GM23338 (cell line): ENCODE data around the gene GNAS. TPM values are rescaled to one million over a fixed set of nuclear protein-coding genes. Genes with fewer than 3 reads are reported as not detected.

ENCODE experiments used
- ATAC-seq: fragments of 200-7000 bp; cut with Tn5 transposase; 3 replicates; pipeline ENCODE4 v1.9.1; 2020
- DNase-seq: peaks from one replicate; pipeline ENCODE4 v3.0.0-alpha.2; 2015; ENCODE audit warnings: low spot score
- H2AFZ ChIP-seq: fragments of 200-600 bp; sonication (generic); 2 replicates; pipeline ENCODE4 v1.8.0; 2016; ENCODE audit warnings: antibody characterized with exemption, mild to moderate bottlenecking, moderate library complexity
- H3F3A ChIP-seq: fragments of 200-600 bp; sonication (generic); replicated peaks from 2 replicates; pipeline ENCODE4 v1.8.0; 2017; ENCODE audit warnings: antibody characterized with exemption, mixed run types, low read depth
- H3K27ac ChIP-seq: fragments of 200-600 bp; sonication (generic); 2 replicates; pipeline ENCODE4 v1.6.1; 2016; ENCODE audit warnings: low read depth
- H3K27me3 ChIP-seq: fragments of 200-600 bp; sonication (generic); 2 replicates; pipeline ENCODE4 v1.8.0; 2016; ENCODE audit warnings: mild to moderate bottlenecking, mixed run types, moderate library complexity; ENCODE audit not compliant: insufficient read depth
- H3K36me3 ChIP-seq: fragments of 200-600 bp; sonication (generic); 2 replicates; pipeline ENCODE4 v1.8.0; 2016; ENCODE audit warnings: mild to moderate bottlenecking; ENCODE audit not compliant: insufficient read depth
- H3K4me1 ChIP-seq: fragments of 200-600 bp; sonication (generic); 2 replicates; pipeline ENCODE4 v1.8.0; 2016; ENCODE audit warnings: mild to moderate bottlenecking, moderate library complexity; ENCODE audit not compliant: insufficient read depth
- H3K4me2 ChIP-seq: fragments of 200-600 bp; sonication (generic); 2 replicates; pipeline ENCODE4 v1.7.1; 2017; ENCODE audit warnings: mixed run types
- H3K4me3 ChIP-seq: fragments of 200-600 bp; sonication (generic); 2 replicates; pipeline ENCODE4 v1.6.1; 2016; ENCODE audit warnings: mixed run types
- H3K79me2 ChIP-seq: fragments of 200-600 bp; sonication (generic); replicated peaks from 2 replicates; pipeline ENCODE4 v1.8.0; 2017; ENCODE audit warnings: mild to moderate bottlenecking; ENCODE audit not compliant: insufficient read depth
- H3K9me2 ChIP-seq: fragments of 200-600 bp; sonication (generic); 2 replicates; pipeline ENCODE4 v1.8.0; 2017; ENCODE audit not compliant: insufficient read depth
- H4K20me1 ChIP-seq: fragments of 200-600 bp; sonication (generic); replicated peaks from 2 replicates; pipeline ENCODE4 v1.8.0; 2017; ENCODE audit warnings: mild to moderate bottlenecking; ENCODE audit not compliant: insufficient read depth
- H3K27ac Mint-ChIP-seq: 2 replicates; pipeline ENCODE4 v1.8.0; 2020; ENCODE audit warnings: inconsistent platforms, mild to moderate bottlenecking, moderate library complexity, mixed read lengths
- H3K27me3 Mint-ChIP-seq: 3 replicates; pipeline ENCODE4 v1.8.0; 2022; ENCODE audit warnings: low read depth, mild to moderate bottlenecking, moderate library complexity, mixed read lengths, inconsistent platforms; ENCODE audit not compliant: insufficient read depth, poor library complexity
- H3K36me3 Mint-ChIP-seq: 3 replicates; pipeline ENCODE4 v1.8.0; 2021; ENCODE audit warnings: low read depth, mild to moderate bottlenecking, inconsistent platforms, moderate library complexity, mixed read lengths
- H3K4me1 Mint-ChIP-seq: 3 replicates; pipeline ENCODE4 v1.8.0; 2020; ENCODE audit warnings: mild to moderate bottlenecking, inconsistent platforms, mixed read lengths
- H3K4me3 Mint-ChIP-seq: 3 replicates; pipeline ENCODE4 v1.8.0; 2021; ENCODE audit warnings: moderate library complexity, mild to moderate bottlenecking, inconsistent platforms, mixed read lengths
- H3K9me3 Mint-ChIP-seq: 3 replicates; pipeline ENCODE4 v1.8.0; 2020; ENCODE audit warnings: moderate library complexity, mild to moderate bottlenecking, inconsistent platforms, mixed read lengths
- CREB1 ChIP-seq: fragments of 250-450 bp; sonication (Bioruptor Pico); IDR thresholded peaks from 2 replicates; pipeline ENCODE4 v1.5.0; 2020; ENCODE audit warnings: low read depth, mild to moderate bottlenecking, moderate library complexity
- EZH2 ChIP-seq: fragments of 200-600 bp; sonication (generic); IDR thresholded peaks from one replicate; pipeline ENCODE4 v1.8.0; 2017; ENCODE audit warnings: antibody characterized with exemption, mild to moderate bottlenecking, low read depth; ENCODE audit not compliant: unreplicated experiment
- EZH2phosphoT487 ChIP-seq: fragments of 200-600 bp; sonication (generic); IDR thresholded peaks from one replicate; pipeline ENCODE4 v1.8.1; 2018; ENCODE audit warnings: antibody characterized with exemption; ENCODE audit not compliant: unreplicated experiment
- JUNB ChIP-seq: IDR thresholded peaks from one replicate; pipeline ENCODE4 v1.6.1; 2016; ENCODE audit warnings: antibody characterized with exemption; ENCODE audit not compliant: unreplicated experiment
- NANOG ChIP-seq: IDR thresholded peaks from 2 replicates; pipeline ENCODE4 v1.6.1; 2016; ENCODE audit warnings: antibody characterized with exemption, borderline replicate concordance
- POLR2AphosphoS5 ChIP-seq: IDR thresholded peaks from 2 replicates; pipeline ENCODE4 v1.6.1; 2016; ENCODE audit warnings: antibody characterized with exemption, low read depth
- STAT1 ChIP-seq: IDR thresholded peaks from one replicate; pipeline ENCODE4 v1.6.1; 2016; ENCODE audit warnings: antibody characterized with exemption; ENCODE audit not compliant: unreplicated experiment
- ZNF114 ChIP-seq: fragments of 250-450 bp; sonication (Bioruptor Pico); IDR thresholded peaks from 2 replicates; pipeline ENCODE4 v1.5.0; 2020; ENCODE audit warnings: mild to moderate bottlenecking, moderate library complexity
- ZNF331 ChIP-seq: fragments of 250-450 bp; sonication (Bioruptor Pico); IDR thresholded peaks from 2 replicates; pipeline ENCODE4 v1.5.0; 2020; ENCODE audit warnings: low read depth, mild to moderate bottlenecking, moderate library complexity
- ZNF462 ChIP-seq: fragments of 250-450 bp; sonication (Bioruptor Pico); IDR thresholded peaks from 2 replicates; pipeline ENCODE4 v1.5.0; 2020; ENCODE audit warnings: mild to moderate bottlenecking, moderate library complexity
- polyA plus RNA-seq: library from polyadenylated mRNA; unstranded; fragments of >200 nt; fragmentation: Nextera tagmentation; extraction: Ambion mirVana; gene quantifications from 2 replicates; pipeline ENCODE4 v1.2.1, GENCODE V29; 2016
- total RNA-seq: library from RNA; depleted of rRNA; stranded (reverse); fragments of >200 nt; shearing (Covaris generic); gene quantifications from 2 replicates; pipeline ENCODE4 v1.2.3, GENCODE V29; 2014
- TF ChIP-seq, protein P1 (sequence below): IDR thresholded peaks from 2 replicates; pipeline ENCODE4 v1.6.1; 2016; ENCODE audit warnings: antibody characterized with exemption
- TF ChIP-seq, protein P2 (sequence below), 2 experiments: fragments of 200-600 bp in 1 of 2; sonication (generic) in 1 of 2; conservative IDR thresholded peaks; 2 replicates each; pipeline versions ENCODE4 v1.5.1 to v1.6.1; 2016 to 2017; ENCODE audit warnings: antibody characterized with exemption in 2 of 2, low read depth in 2 of 2, mild to moderate bottlenecking in 2 of 2, moderate library complexity in 1 of 2
- TF ChIP-seq, protein P3 (sequence below): IDR thresholded peaks from one replicate; pipeline ENCODE4 v1.6.1; 2018; ENCODE audit warnings: antibody characterized with exemption; ENCODE audit not compliant: unreplicated experiment

Gene GNAS
- total and polyA plus RNA-seq, 2 experiments from 2014 or later, result 917 to 1,042 TPM

- Histone ChIP-seq H3K27ac (no peak overlapping the region; the same call in 1 of the 2 replicates), H3K27me3 (no peaks in the 10 kb centered on the region), H3K79me2 (peaks cover 72% of the 10 kb centered on the region), H3K4me2 (no peak overlapping the region), H2AFZ (no peak overlapping the region), H4K20me1 (peaks cover 28% of the 10 kb centered on the region), H3F3A (0 out of 2 replicates have a peak, but pooled peaks cover 4% of the 10 kb centered on the region), H3K4me3 (no peak overlapping the region), H3K4me1 (peaks cover 3% of the 10 kb centered on the region; the same call in 1 of the 2 replicates), H3K9me2 (0 out of 2 replicates have a peak, but pooled peaks cover 9% of the 10 kb centered on the region), H3K36me3 (peaks cover 10% of the 10 kb centered on the region)
- ATAC-seq, result no peak
- H3K9me3 Mint-ChIP-seq, result peaks cover 2% of the 10 kb centered on the region; the same call in 2 of the 3 replicates
- H3K27ac Mint-ChIP-seq, result 0 out of 2 replicates have a peak overlapping the region, but pooled peaks have one; percentile 44
- H3K4me3 Mint-ChIP-seq, result no peak overlapping the region
- TF ChIP-seq POLR2AphosphoS5, result no peak
- TF ChIP-seq JUNB, result no peak
- no peak for TF ChIP-seq EZH2phosphoT487
- TF ChIP-seq ZNF462 (CRISPR knock-in tag), result no peak
- TF ChIP-seq ZNF331 (CRISPR knock-in tag), result no peak
- TF ChIP-seq, protein P1, sequence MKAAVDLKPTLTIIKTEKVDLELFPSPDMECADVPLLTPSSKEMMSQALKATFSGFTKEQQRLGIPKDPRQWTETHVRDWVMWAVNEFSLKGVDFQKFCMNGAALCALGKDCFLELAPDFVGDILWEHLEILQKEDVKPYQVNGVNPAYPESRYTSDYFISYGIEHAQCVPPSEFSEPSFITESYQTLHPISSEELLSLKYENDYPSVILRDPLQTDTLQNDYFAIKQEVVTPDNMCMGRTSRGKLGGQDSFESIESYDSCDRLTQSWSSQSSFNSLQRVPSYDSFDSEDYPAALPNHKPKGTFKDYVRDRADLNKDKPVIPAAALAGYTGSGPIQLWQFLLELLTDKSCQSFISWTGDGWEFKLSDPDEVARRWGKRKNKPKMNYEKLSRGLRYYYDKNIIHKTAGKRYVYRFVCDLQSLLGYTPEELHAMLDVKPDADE, result no peak
- TF ChIP-seq STAT1, result no peak
- TF ChIP-seq, protein P2, sequence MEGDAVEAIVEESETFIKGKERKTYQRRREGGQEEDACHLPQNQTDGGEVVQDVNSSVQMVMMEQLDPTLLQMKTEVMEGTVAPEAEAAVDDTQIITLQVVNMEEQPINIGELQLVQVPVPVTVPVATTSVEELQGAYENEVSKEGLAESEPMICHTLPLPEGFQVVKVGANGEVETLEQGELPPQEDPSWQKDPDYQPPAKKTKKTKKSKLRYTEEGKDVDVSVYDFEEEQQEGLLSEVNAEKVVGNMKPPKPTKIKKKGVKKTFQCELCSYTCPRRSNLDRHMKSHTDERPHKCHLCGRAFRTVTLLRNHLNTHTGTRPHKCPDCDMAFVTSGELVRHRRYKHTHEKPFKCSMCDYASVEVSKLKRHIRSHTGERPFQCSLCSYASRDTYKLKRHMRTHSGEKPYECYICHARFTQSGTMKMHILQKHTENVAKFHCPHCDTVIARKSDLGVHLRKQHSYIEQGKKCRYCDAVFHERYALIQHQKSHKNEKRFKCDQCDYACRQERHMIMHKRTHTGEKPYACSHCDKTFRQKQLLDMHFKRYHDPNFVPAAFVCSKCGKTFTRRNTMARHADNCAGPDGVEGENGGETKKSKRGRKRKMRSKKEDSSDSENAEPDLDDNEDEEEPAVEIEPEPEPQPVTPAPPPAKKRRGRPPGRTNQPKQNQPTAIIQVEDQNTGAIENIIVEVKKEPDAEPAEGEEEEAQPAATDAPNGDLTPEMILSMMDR (conservative IDR thresholded peaks at IDR 0.05; ENCODE audit: low read depth in 2 of 2), result no peak
- no peak for TF ChIP-seq ZNF114 (CRISPR knock-in tag)
- no peak for TF ChIP-seq CREB1 (CRISPR knock-in tag)
- TF ChIP-seq, protein P3, sequence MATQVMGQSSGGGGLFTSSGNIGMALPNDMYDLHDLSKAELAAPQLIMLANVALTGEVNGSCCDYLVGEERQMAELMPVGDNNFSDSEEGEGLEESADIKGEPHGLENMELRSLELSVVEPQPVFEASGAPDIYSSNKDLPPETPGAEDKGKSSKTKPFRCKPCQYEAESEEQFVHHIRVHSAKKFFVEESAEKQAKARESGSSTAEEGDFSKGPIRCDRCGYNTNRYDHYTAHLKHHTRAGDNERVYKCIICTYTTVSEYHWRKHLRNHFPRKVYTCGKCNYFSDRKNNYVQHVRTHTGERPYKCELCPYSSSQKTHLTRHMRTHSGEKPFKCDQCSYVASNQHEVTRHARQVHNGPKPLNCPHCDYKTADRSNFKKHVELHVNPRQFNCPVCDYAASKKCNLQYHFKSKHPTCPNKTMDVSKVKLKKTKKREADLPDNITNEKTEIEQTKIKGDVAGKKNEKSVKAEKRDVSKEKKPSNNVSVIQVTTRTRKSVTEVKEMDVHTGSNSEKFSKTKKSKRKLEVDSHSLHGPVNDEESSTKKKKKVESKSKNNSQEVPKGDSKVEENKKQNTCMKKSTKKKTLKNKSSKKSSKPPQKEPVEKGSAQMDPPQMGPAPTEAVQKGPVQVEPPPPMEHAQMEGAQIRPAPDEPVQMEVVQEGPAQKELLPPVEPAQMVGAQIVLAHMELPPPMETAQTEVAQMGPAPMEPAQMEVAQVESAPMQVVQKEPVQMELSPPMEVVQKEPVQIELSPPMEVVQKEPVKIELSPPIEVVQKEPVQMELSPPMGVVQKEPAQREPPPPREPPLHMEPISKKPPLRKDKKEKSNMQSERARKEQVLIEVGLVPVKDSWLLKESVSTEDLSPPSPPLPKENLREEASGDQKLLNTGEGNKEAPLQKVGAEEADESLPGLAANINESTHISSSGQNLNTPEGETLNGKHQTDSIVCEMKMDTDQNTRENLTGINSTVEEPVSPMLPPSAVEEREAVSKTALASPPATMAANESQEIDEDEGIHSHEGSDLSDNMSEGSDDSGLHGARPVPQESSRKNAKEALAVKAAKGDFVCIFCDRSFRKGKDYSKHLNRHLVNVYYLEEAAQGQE, result no peak
- TF ChIP-seq EZH2, result no peak
- TF ChIP-seq NANOG, result no peak
- DNase-seq, result no peak
- H3K27me3 Mint-ChIP-seq, result peaks cover 12% of the 10 kb centered on the region
- H3K36me3 Mint-ChIP-seq, result peaks cover 75% of the 10 kb centered on the region
- peaks cover 10% of the 10 kb centered on the region; the same call in 2 of the 3 replicates for H3K4me1 Mint-ChIP-seq
Observed at GRCh38 chr20:58826271-58826670, 26.2 kb upstream of the GNAS start.
